Measurements from ENCODE around the gene RNU5B-1.
"Not testable (repeated sequence)": the region's sequence is repeated elsewhere in the genome, so short reads cannot be mapped to it uniquely, and the experiment has no call there.

RNU5B-1 gene

DNA sequence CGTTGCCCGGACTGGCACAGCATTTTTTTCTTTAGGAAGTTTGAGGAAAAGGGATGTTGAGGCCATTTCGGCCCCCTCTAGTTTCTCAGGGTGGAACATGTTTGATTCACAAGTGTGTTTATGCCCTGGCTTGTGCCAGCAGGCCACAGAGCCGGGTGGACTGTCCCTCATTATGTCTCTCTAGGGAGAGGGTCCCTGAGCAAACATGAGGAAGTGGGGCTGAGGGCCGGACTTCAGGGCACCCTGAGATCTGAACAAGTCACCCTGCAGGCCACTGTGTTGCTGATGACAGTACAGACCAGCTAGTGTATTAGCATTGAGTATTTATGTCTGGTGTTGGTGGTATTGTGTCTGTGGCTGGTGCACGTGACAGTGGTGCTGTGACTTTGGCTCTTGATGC lies 34.9 kb downstream of the RNU5B-1 start:
- peaks cover 4% of the 10 kb centered on the region for H3K27me3 ChIP-seq (ENCODE audit: control insufficient read depth, insufficient read depth, low read length)
- no peaks in the 10 kb centered on the region for H3K36me3 ChIP-seq (ENCODE audit: control insufficient read depth, insufficient read depth, low read length)
- no peaks in the 10 kb centered on the region for H3K9me3 ChIP-seq (ENCODE audit: control insufficient read depth, insufficient read depth, low read length)
- peaks cover 24% of the 10 kb centered on the region for H3K4me1 ChIP-seq (ENCODE audit: control insufficient read depth, insufficient read depth, low read length)
- no peak overlapping the region for H3K9ac ChIP-seq (ENCODE audit: low read depth, low read length)
- H3K4me3 ChIP-seq (ENCODE audit: low read depth, low read length), result no peak overlapping the region

DNA sequence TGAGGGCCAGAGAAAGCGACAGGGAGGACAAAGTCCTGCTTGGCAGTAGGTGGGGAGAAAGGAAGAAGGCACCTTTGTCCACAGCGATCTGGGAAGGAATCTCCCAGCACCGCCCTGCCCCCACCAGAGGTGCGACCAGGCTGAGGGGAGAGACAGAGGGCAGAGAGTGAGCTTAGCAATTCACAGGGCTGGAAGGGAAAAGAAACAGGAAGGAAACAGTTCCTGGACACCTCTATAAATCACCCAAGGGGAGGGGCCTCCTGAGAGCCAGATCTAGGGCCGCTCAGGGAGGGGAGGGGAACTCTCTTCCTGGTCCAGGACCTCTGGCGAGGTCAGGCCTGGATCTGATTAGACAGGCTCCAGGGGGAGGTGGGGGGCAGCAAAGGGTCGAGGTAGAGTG lies 35.4 kb downstream of the RNU5B-1 start:
- H3K27me3 ChIP-seq (ENCODE audit: control insufficient read depth, insufficient read depth, low read length), result peaks cover 4% of the 10 kb centered on the region
- peaks cover 22% of the 10 kb centered on the region for H3K4me1 ChIP-seq (ENCODE audit: control insufficient read depth, insufficient read depth, low read length)
- H3K9ac ChIP-seq (ENCODE audit: low read depth, low read length), result no peak overlapping the region

DNA sequence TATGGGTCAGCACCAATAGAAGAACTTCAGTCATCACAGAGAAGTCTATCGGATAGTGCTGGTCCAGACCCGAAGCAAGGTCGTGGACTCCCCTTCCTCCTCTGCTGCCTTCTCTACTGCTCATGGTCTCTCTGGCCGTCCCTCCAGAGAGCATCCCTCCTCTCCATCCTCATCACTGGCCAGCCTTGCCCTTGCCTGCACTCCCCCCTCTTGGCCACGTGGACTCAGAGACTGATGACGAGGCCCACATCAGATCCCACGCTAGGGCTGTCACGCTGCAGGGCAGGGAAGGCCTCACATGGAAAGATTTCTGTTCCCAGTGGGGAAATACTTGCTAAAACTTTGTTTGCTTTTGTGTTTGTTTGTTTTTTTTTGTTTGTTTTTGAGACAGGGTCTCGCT lies 38.0 kb downstream of the RNU5B-1 start:
- Histone ChIP-seq H3K9me3 (ENCODE audit: control insufficient read depth, insufficient read depth, low read length) (no peaks in the 10 kb centered on the region), H3K4me1 (ENCODE audit: control insufficient read depth, insufficient read depth, low read length) (peaks cover 13% of the 10 kb centered on the region), H3K9ac (ENCODE audit: low read depth, low read length) (no peak overlapping the region), H3K4me3 (ENCODE audit: low read depth, low read length) (no peak overlapping the region), H3K27me3 (ENCODE audit: control insufficient read depth, insufficient read depth, low read length) (peaks cover 3% of the 10 kb centered on the region), H3K36me3 (ENCODE audit: control insufficient read depth, insufficient read depth, low read length) (no peaks in the 10 kb centered on the region)

More for the DNA sequence above, 35.4 kb downstream of the RNU5B-1 start:
- H3K9me3 ChIP-seq (ENCODE audit: control insufficient read depth, insufficient read depth, low read length), result no peaks in the 10 kb centered on the region
- H3K36me3 ChIP-seq (ENCODE audit: control insufficient read depth, insufficient read depth, low read length), result no peaks in the 10 kb centered on the region
- H3K4me3 ChIP-seq (ENCODE audit: low read depth, low read length), result no peak overlapping the region

DNA sequence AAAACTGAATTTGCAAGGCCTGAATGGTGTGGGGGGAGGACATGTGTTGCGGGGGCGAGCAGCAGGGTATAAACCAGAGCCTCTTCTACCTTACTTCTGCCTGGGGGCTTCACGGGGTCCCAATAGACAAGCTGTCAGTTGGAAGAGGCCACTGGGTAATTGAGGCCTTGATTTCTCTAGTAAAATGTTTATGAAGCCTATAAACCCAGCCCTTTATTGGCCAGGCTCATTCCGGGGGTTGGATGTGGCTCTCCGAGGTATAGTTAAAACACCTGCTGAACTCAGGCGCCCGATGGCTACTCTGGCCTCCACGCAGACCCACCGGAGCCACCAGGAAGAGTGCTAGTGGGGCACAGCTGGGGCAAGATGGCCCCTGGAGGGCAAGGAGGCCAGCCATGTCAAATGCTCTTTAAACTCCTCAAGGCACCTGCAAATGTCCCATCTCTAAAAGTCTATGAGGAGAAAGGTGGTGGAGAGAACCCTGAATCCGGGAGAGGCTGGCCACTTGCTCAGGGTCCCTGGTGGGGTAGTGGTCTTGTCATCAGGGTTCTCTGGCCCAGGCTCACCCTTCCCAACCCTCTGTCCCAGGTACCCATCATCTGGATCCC lies 39.0 kb downstream of the RNU5B-1 start:
- H3K4me3 ChIP-seq (ENCODE audit: low read depth, low read length), result no peak overlapping the region
- H3K9me3 ChIP-seq (ENCODE audit: control insufficient read depth, insufficient read depth, low read length), result no peaks in the 10 kb centered on the region
- H3K9ac ChIP-seq (ENCODE audit: low read depth, low read length), result no peak overlapping the region
- H3K4me1 ChIP-seq (ENCODE audit: control insufficient read depth, insufficient read depth, low read length), result peaks cover 5% of the 10 kb centered on the region
- no peaks in the 10 kb centered on the region for H3K36me3 ChIP-seq (ENCODE audit: control insufficient read depth, insufficient read depth, low read length)
- peaks cover 3% of the 10 kb centered on the region for H3K27me3 ChIP-seq (ENCODE audit: control insufficient read depth, insufficient read depth, low read length)

DNA sequence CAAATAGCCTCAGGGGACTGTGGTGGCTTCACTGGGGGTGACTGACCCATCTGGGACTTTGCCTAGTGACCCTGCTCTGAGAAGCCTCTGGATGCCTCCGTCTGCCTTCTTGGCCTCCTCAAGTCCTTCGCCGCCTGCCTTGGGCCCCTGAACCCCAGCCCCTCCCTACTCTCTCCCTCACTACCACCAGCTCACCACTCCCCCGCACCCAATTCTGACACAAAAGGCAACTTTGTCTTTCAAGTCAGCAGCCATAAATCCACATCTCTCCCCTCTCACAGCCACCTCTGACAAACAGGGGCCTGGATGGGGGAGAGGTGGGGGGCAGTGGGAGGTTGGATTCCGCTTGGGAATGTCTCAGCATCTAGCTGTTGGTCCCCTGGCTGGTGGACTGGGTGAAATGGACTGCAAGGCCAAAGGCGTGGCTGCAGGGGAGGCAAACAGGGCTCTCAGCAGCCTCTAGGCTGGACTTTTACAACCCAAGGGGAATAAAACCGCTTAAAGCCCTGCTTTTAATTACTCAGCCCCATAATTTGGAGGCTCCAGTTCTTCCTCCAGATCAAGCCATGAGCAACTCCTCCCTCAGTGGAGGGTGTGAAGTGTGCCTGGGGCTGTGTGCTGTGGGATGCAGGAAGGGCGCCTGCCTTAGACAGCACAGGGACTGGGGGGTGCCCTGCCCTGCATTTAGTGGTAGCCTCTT lies 39.9 kb downstream of the RNU5B-1 start:
- no peak overlapping the region for H3K9ac ChIP-seq (ENCODE audit: low read depth, low read length)
- H3K9me3 ChIP-seq (ENCODE audit: control insufficient read depth, insufficient read depth, low read length), result no peaks in the 10 kb centered on the region
- H3K36me3 ChIP-seq (ENCODE audit: control insufficient read depth, insufficient read depth, low read length), result no peaks in the 10 kb centered on the region
- peaks cover 4% of the 10 kb centered on the region for H3K4me1 ChIP-seq (ENCODE audit: control insufficient read depth, insufficient read depth, low read length)
- no peak overlapping the region for H3K4me3 ChIP-seq (ENCODE audit: low read depth, low read length)
- H3K27me3 ChIP-seq (ENCODE audit: control insufficient read depth, insufficient read depth, low read length), result peaks cover 7% of the 10 kb centered on the region

DNA sequence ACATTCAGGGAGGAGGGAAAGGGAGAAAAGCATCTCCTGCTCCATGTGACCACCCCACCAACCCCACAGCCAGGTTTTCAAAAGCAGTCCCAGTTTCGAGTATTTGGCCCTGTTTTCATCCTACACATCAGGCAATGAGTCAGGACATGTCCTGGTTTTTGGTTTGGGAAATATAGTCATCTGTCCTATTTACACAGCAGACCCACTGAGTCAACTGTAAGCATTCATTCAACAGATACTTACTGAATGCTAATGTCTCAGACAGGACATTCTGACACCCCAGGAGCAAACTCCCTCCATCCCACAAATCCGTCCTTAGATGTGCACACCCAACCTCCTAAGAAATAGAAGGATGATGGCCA lies 40.4 kb downstream of the RNU5B-1 start:
- Histone ChIP-seq H3K4me3 (ENCODE audit: low read depth, low read length) (no peak overlapping the region), H3K4me1 (ENCODE audit: control insufficient read depth, insufficient read depth, low read length) (no peaks in the 10 kb centered on the region), H3K9me3 (ENCODE audit: control insufficient read depth, insufficient read depth, low read length) (no peaks in the 10 kb centered on the region), H3K36me3 (ENCODE audit: control insufficient read depth, insufficient read depth, low read length) (no peaks in the 10 kb centered on the region), H3K27me3 (ENCODE audit: control insufficient read depth, insufficient read depth, low read length) (peaks cover 9% of the 10 kb centered on the region), H3K9ac (ENCODE audit: low read depth, low read length) (no peak overlapping the region)

DNA sequence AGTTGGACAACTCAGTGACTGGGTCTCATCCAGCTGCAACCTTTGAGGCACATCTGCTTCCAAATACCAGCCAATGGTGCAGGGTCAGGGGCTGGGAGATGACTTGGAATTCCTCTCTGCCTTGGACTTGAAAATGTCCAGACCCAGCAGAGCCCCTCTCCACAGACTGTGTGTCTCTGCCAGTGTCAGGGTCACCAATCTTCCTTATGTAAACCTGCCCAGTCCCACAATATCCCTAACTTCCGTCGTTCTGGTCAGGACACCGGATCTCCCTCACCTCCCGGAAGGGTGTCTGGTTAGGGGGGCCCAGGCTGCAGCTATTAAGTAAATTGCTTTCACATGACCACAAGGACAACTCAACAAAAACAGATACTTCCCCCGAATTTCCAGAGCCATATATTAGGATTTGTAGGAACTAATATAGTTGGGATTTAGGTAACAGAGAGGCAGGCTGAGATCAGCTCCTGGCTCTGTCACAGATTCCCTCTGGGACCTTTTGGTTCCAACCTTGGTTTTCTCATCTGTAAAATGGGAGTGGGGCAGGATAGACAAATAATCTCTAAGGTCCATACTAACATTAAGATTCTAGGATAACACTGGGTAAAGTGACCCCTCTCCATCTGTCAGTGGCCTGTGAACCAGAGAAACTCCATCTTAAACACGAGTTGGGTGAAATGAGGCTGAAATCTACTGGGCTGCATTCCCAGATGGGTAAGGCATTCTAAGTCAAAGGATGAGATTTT lies 42.5 kb downstream of the RNU5B-1 start:
- Histone ChIP-seq H3K4me1 (ENCODE audit: control insufficient read depth, insufficient read depth, low read length) (no peaks in the 10 kb centered on the region), H3K9ac (ENCODE audit: low read depth, low read length) (no peak overlapping the region), H3K4me3 (ENCODE audit: low read depth, low read length) (no peak overlapping the region)

DNA sequence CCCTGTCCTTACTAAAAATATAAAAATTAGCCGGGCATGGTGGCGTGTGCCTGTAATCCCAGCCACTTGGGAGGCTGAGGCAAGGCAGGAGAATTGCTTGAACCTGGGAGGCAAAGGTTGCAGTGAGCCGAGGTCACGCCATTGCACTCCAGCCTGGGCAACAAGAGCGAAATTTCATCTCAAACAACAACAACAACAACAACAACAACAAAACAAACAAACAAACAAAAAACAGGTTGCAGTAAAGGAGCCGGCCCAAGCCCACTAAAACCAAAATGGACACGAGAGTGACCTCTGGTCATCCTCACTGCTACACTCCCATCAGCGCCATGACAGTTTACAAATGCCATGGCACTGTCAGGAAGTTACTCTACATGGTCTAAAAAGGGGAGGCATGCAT lies 43.3 kb downstream of the RNU5B-1 start:
- peaks cover 12% of the 10 kb centered on the region for H3K27me3 ChIP-seq (ENCODE audit: control insufficient read depth, insufficient read depth, low read length)
- not testable (repeated sequence) for H3K4me3 ChIP-seq (ENCODE audit: low read depth, low read length); H3K9ac ChIP-seq (ENCODE audit: low read depth, low read length); H3K4me1 ChIP-seq (ENCODE audit: control insufficient read depth, insufficient read depth, low read length); H3K9me3 ChIP-seq (ENCODE audit: control insufficient read depth, insufficient read depth, low read length); H3K36me3 ChIP-seq (ENCODE audit: control insufficient read depth, insufficient read depth, low read length)

More for the DNA sequence above, 42.5 kb downstream of the RNU5B-1 start:
- Histone ChIP-seq H3K9me3 (ENCODE audit: control insufficient read depth, insufficient read depth, low read length) (no peaks in the 10 kb centered on the region), H3K36me3 (ENCODE audit: control insufficient read depth, insufficient read depth, low read length) (no peaks in the 10 kb centered on the region), H3K27me3 (ENCODE audit: control insufficient read depth, insufficient read depth, low read length) (peaks cover 9% of the 10 kb centered on the region)

DNA sequence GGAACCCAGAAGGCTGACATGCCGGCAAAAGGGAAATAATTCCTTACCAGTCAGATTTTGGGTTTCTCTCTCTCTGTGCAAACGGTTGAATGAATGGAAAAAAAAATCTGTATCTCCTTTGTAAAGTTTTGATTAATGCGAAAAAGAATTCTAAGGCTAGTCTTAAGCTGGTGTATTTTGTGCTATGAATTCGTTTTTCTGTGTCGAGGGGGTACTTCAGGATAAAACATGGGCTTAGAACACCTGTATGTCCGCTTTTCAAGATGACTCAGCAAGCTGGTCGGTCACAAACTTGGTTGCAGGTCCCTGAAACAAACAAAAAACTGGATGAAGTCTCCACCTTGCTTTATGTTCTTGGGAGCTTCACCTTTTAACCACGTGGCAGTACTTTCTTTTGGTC lies 44.9 kb downstream of the RNU5B-1 start:
- Histone ChIP-seq H3K9ac (ENCODE audit: low read depth, low read length) (no peak overlapping the region), H3K4me1 (ENCODE audit: control insufficient read depth, insufficient read depth, low read length) (no peaks in the 10 kb centered on the region), H3K4me3 (ENCODE audit: low read depth, low read length) (no peak overlapping the region), H3K9me3 (ENCODE audit: control insufficient read depth, insufficient read depth, low read length) (no peaks in the 10 kb centered on the region), H3K36me3 (ENCODE audit: control insufficient read depth, insufficient read depth, low read length) (no peaks in the 10 kb centered on the region), H3K27me3 (ENCODE audit: control insufficient read depth, insufficient read depth, low read length) (peaks cover 24% of the 10 kb centered on the region)

DNA sequence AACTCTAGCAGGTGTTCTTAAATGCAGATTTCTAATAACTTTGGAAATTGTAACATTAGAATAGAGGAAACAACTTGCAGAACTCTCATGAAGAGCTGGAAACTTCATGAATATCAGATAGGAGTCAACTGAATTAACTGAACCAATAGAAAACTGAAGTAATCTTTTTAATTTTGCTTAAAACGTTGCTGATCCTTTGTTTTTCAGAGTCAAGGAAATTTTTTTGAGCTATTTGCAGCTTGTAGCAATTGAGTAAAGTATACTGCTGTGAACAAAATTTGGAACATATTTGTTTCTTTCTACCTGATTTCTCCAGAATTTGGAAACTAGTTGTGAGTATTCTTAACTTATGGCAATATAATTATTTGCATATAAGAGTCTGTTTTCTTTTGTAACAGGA lies 47.5 kb downstream of the RNU5B-1 start:
- H3K9me3 ChIP-seq (ENCODE audit: control insufficient read depth, insufficient read depth, low read length); H3K4me3 ChIP-seq (ENCODE audit: low read depth, low read length); H3K9ac ChIP-seq (ENCODE audit: low read depth, low read length); H3K4me1 ChIP-seq (ENCODE audit: control insufficient read depth, insufficient read depth, low read length); H3K36me3 ChIP-seq (ENCODE audit: control insufficient read depth, insufficient read depth, low read length): not testable (repeated sequence)
- peaks cover 46% of the 10 kb centered on the region for H3K27me3 ChIP-seq (ENCODE audit: control insufficient read depth, insufficient read depth, low read length)
